DOHH2 (cell line): ENCODE data around the gene NFE2L2.

Source experiments
- H3F3A ChIP-seq: fragments of 200-600 bp; sonication (generic), shearing (Covaris generic); 2 replicates; pipeline ENCODE4 v1.6.0; 2016; ENCODE audit warnings: antibody characterized with exemption, mild to moderate bottlenecking; ENCODE audit not compliant: control insufficient read depth, insufficient read depth
- H3K27ac ChIP-seq: fragments of 200-600 bp; sonication (generic); 2 replicates; pipeline ENCODE4 v1.5.1; 2014; ENCODE audit warnings: low read depth, mild to moderate bottlenecking, low read length, moderate library complexity
- H3K27me3 ChIP-seq: fragments of 200-600 bp; sonication (generic); 2 replicates; pipeline ENCODE4 v1.6.1; 2014; ENCODE audit warnings: mild to moderate bottlenecking, low read length, mixed read lengths; ENCODE audit not compliant: control insufficient read depth
- H3K36me3 ChIP-seq: fragments of 200-600 bp; sonication (generic); 2 replicates; pipeline ENCODE4 v1.6.1; 2014; ENCODE audit warnings: mild to moderate bottlenecking, low read length, moderate library complexity, mixed read lengths; ENCODE audit not compliant: control insufficient read depth
- H3K4me1 ChIP-seq: fragments of 200-600 bp; sonication (generic); 2 replicates; pipeline ENCODE4 v1.6.1; 2014; ENCODE audit warnings: mild to moderate bottlenecking, low read length, mixed read lengths; ENCODE audit not compliant: control insufficient read depth
- H3K4me2 ChIP-seq: fragments of 200-600 bp; sonication (generic); 2 replicates; pipeline ENCODE4 v1.6.0; 2014; ENCODE audit warnings: mild to moderate bottlenecking, low read length, moderate library complexity
- H3K4me3 ChIP-seq: fragments of 200-600 bp; sonication (generic); 2 replicates; pipeline ENCODE4 v1.5.1; 2014; ENCODE audit warnings: mild to moderate bottlenecking, low read length, mixed read lengths
- H3K79me2 ChIP-seq: fragments of 200-600 bp; sonication (generic); 2 replicates; pipeline ENCODE4 v1.6.1; 2014; ENCODE audit warnings: mild to moderate bottlenecking, low read length, mixed read lengths; ENCODE audit not compliant: control insufficient read depth
- H3K9me2 ChIP-seq: fragments of 200-600 bp; sonication (generic); replicated peaks from 2 replicates; pipeline ENCODE4 v1.6.1; 2014; ENCODE audit warnings: mild to moderate bottlenecking, low read length, mixed read lengths; ENCODE audit not compliant: control insufficient read depth
- H3K9me3 ChIP-seq: fragments of 200-600 bp; sonication (generic); 2 replicates; pipeline ENCODE4 v1.6.1; 2014; ENCODE audit warnings: antibody characterized with exemption, low read length, mixed read lengths; ENCODE audit not compliant: control insufficient read depth, insufficient read depth
- H4K20me1 ChIP-seq: fragments of 200-600 bp; sonication (generic); 2 replicates; pipeline ENCODE4 v1.6.0; 2014; ENCODE audit warnings: low read depth, mild to moderate bottlenecking, antibody characterized with exemption, low read length, moderate library complexity; ENCODE audit not compliant: control insufficient read depth, insufficient read depth
- EZH2phosphoT487 ChIP-seq: fragments of 200-600 bp; sonication (generic); IDR thresholded peaks from 2 replicates; pipeline ENCODE4 v1.6.1; 2017; ENCODE audit warnings: borderline replicate concordance, mild to moderate bottlenecking, antibody characterized with exemption, low read length, moderate library complexity, mixed read lengths
- TF ChIP-seq, protein P1 (sequence below): fragments of 200-600 bp; sonication (generic); IDR thresholded peaks from one replicate; pipeline ENCODE4 v1.5.1; 2014; ENCODE audit warnings: antibody characterized with exemption, mild to moderate bottlenecking, low read depth, low read length; ENCODE audit not compliant: poor library complexity, severe bottlenecking

NFE2L2 gene

DNA sequence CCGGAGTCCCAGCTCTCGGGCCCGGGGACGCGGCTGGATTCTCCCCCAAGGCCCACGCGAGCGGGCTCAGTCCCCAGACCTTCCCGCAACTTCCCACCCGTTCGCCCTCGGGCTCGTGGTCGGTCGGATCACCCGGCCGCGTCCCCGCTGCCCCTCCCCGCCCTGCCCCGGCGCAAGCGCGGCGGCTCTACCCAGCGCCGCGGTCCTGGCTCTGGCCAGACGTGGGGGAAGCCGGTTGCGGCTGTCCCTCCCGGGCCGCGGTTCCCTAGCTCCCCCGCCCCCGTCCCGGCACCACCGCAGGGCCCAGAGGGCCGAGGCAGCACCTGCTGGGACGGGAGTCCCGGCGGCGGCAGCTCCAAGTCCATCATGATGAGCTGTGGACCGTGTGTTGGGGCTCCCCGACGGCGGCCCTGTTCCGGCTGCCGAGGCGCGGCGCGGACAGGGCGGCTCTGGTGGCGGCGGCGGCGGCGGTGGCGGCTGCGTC is 276 bp downstream of the NFE2L2 start:
- peak overlapping the region; percentile 86 for H3K27ac ChIP-seq
- H3K79me2 ChIP-seq = peaks cover 53% of the 10 kb centered on the region
- H3K27me3 ChIP-seq = no peaks in the 10 kb centered on the region
- H3K4me1 ChIP-seq = peaks cover 32% of the 10 kb centered on the region
- H3K9me3 ChIP-seq = no peaks in the 10 kb centered on the region
- no peaks in the 10 kb centered on the region for H3K9me2 ChIP-seq
- peaks cover 20% of the 10 kb centered on the region for H4K20me1 ChIP-seq
- H3F3A ChIP-seq = no peaks in the 10 kb centered on the region
- TF ChIP-seq, protein P1, sequence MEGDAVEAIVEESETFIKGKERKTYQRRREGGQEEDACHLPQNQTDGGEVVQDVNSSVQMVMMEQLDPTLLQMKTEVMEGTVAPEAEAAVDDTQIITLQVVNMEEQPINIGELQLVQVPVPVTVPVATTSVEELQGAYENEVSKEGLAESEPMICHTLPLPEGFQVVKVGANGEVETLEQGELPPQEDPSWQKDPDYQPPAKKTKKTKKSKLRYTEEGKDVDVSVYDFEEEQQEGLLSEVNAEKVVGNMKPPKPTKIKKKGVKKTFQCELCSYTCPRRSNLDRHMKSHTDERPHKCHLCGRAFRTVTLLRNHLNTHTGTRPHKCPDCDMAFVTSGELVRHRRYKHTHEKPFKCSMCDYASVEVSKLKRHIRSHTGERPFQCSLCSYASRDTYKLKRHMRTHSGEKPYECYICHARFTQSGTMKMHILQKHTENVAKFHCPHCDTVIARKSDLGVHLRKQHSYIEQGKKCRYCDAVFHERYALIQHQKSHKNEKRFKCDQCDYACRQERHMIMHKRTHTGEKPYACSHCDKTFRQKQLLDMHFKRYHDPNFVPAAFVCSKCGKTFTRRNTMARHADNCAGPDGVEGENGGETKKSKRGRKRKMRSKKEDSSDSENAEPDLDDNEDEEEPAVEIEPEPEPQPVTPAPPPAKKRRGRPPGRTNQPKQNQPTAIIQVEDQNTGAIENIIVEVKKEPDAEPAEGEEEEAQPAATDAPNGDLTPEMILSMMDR = no peak
- no peak for TF ChIP-seq EZH2phosphoT487
- peak overlapping the region; percentile 88 for H3K4me3 ChIP-seq
- H3K4me2 ChIP-seq = peak overlapping the region; percentile 86
- peaks cover 39% of the 10 kb centered on the region for H3K36me3 ChIP-seq

DNA sequence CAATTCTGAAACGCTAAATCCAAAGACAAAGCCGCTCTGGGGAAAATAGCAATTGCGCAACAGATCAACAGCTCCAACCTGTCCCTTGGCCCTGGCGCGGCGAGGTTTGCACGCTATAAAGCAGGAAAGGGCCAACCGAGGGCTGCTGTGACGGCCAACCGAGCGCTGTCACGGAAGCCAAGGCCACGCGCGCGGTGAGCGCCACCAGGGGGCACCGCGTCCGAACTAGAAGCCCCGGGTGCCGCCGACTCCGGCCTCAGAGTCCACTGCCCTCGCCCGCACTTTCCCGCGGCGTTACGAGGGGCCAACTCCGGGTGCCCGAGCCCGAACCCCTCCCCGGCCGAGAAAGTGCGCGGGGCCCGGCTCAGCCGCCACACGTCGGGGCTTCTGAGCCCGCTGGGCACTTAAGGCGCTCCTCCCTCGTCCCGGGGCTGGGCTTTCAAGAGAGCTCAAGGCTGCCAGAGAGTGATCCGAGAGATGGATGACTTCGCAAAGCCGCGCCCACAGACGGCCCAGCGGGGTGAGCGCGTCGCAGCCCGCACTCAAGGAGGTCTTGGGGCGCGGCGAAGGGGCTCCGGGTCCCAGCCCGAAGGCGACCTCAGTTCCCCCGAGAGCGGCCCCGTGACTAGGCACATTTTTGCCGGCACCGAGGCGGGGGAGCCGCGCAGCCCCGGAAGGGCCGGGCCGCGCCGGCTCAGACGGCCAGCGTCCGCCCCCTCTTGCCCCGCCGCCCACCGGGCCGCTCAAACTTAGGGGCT is 897 bp downstream of the NFE2L2 start:
- no peaks in the 10 kb centered on the region for H3K27me3 ChIP-seq
- peaks cover 45% of the 10 kb centered on the region for H3K36me3 ChIP-seq
- peak overlapping the region; percentile 88 for H3K4me3 ChIP-seq
- peaks cover 32% of the 10 kb centered on the region for H3K4me1 ChIP-seq
- H4K20me1 ChIP-seq = peaks cover 23% of the 10 kb centered on the region
- no peaks in the 10 kb centered on the region for H3F3A ChIP-seq
- H3K9me2 ChIP-seq = no peaks in the 10 kb centered on the region
- TF ChIP-seq, protein P1 = peak; percentile 85
- no peak for TF ChIP-seq EZH2phosphoT487
- peaks cover 59% of the 10 kb centered on the region for H3K79me2 ChIP-seq
- peak overlapping the region; percentile 86 for H3K4me2 ChIP-seq
- peak overlapping the region; percentile 86 for H3K27ac ChIP-seq
- H3K9me3 ChIP-seq = no peaks in the 10 kb centered on the region

DNA sequence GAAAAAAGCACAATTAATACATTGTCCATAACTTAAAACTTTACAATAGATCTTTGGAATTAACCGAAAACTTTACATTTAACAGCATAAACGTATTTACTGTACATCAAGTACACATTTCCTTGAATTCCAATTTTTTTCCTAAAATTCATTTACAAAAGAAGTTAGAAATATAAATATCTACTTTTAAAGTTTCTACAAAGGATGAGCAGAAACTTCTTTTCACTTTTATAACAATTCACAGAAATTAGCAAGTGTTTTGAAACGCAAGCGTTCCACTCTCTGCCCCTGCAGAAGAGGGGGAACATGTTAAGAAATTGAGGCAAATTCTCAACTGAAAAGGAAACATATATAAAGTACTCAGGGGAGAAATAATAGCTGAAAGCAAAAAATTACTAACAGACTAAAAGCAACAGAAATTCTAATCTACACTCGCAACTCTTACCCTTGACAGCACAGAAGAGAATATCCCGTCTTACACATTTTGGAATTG is 1.5 kb downstream of the NFE2L2 start:
- no peaks in the 10 kb centered on the region for H3K9me2 ChIP-seq
- peak overlapping the region; percentile 88 for H3K4me3 ChIP-seq
- H4K20me1 ChIP-seq = peaks cover 26% of the 10 kb centered on the region
- no peak for TF ChIP-seq EZH2phosphoT487
- TF ChIP-seq, protein P1 = no peak
- peaks cover 32% of the 10 kb centered on the region for H3K4me1 ChIP-seq
- peaks cover 50% of the 10 kb centered on the region for H3K36me3 ChIP-seq
- no peaks in the 10 kb centered on the region for H3F3A ChIP-seq
- peaks cover 65% of the 10 kb centered on the region for H3K79me2 ChIP-seq
- H3K27me3 ChIP-seq = no peaks in the 10 kb centered on the region
- H3K4me2 ChIP-seq = peak overlapping the region; percentile 86
- peak overlapping the region; percentile 86 for H3K27ac ChIP-seq
- H3K9me3 ChIP-seq = no peaks in the 10 kb centered on the region
